ENCODE data around the gene HSPA4L. TPM values are rescaled to one million over a fixed set of nuclear protein-coding genes. Genes with fewer than 3 reads are reported as not detected.
A peak's percentile ranks its signal among the peaks of the same experiment; 100 is the strongest.

Gene HSPA4L
- total RNA-seq, 1 experiment from 2014 or later = 5.3 TPM

GRCh38 chr4:127849505-127850234 lies 67.5 kb downstream of the HSPA4L start:
- peaks cover 24 to 61% (median 26%) of the 10 kb centered on the region in 3 experiments for H3K36me3 Mint-ChIP-seq (ENCODE audit: insufficient read depth in 1 of 3, low read depth in 3 of 3)

More at GRCh38 chr4:127849505-127850234, 67.5 kb downstream of the HSPA4L start:
- Histone ChIP-seq H3K27me3 (ENCODE audit: insufficient read depth, low read length) (no peaks in the 10 kb centered on the region), H2AFZ (ENCODE audit: low read length) (no peak overlapping the region), H3K27ac (ENCODE audit: insufficient read length, low read depth, low read length) (no peak overlapping the region), H2BK20ac (ENCODE audit: low read depth, low read length, poor library complexity, severe bottlenecking) (no peak overlapping the region), H3K14ac (ENCODE audit: insufficient read depth, low read length) (no peak overlapping the region), H4K20me1 (ENCODE audit: control insufficient read depth, insufficient read depth, insufficient read length) (no peaks in the 10 kb centered on the region), H3K9me3 (ENCODE audit: control insufficient read depth, low read depth, low read length) (no peaks in the 10 kb centered on the region), H2BK15ac (ENCODE audit: low read depth, low read length) (no peak overlapping the region), H2BK5ac (ENCODE audit: insufficient read length, low read length) (no peak overlapping the region), H2AK5ac (ENCODE audit: insufficient read length, low read length) (no peak overlapping the region), H4K8ac (replicated peaks; ENCODE audit: insufficient read length, low read depth, low read length) (no peak overlapping the region), H3K79me2 (ENCODE audit: insufficient read depth, low read length) (no peaks in the 10 kb centered on the region), H3K56ac (ENCODE audit: insufficient read length, low read depth, low read length) (no peak overlapping the region), H3T11ph (ENCODE audit: low read length) (no peak overlapping the region), H3K4me2 (ENCODE audit: insufficient read depth, insufficient read length, low read length) (no peak overlapping the region), H3K23me2 (ENCODE audit: insufficient read length, low read depth, low read length, poor library complexity, severe bottlenecking) (no peaks in the 10 kb centered on the region), H3K4me1 (ENCODE audit: insufficient read depth, low read length) (no peaks in the 10 kb centered on the region; the same call in 1 of the 2 replicates), H2BK120ac (ENCODE audit: low read depth, low read length, poor library complexity, severe bottlenecking) (no peak overlapping the region), H3K79me1 (ENCODE audit: insufficient read depth, low read depth, low read length, poor library complexity, severe bottlenecking) (peaks cover 4% of the 10 kb centered on the region), H2BK12ac (ENCODE audit: insufficient read length, low read depth, low read length) (no peak overlapping the region), H3K9ac (ENCODE audit: extremely low read depth, insufficient read length, low read length) (no peak overlapping the region), H4K5ac (ENCODE audit: insufficient read length, low read depth, low read length) (no peak overlapping the region), H4K91ac (ENCODE audit: insufficient read length, low read depth, low read length) (no peak overlapping the region), H3K18ac (ENCODE audit: insufficient read length, low read depth, low read length) (no peak overlapping the region), H3K4ac (ENCODE audit: low read depth, low read length) (no peak overlapping the region), H3K23ac (ENCODE audit: insufficient read length, low read depth, low read length) (no peak overlapping the region)
- peaks cover 33 to 35% of the 10 kb centered on the region in 2 experiments for H3K9me3 Mint-ChIP-seq
- peaks cover 46 to 49% of the 10 kb centered on the region in 2 experiments for H3K4me1 Mint-ChIP-seq
- TF ChIP-seq CTCF (conservative IDR thresholded peaks at IDR 0.05) = no peak
- no peaks in the 10 kb centered on the region for H3K27me3 Mint-ChIP-seq (ENCODE audit: low read depth)
- WGBS (ENCODE audit: extremely low coverage, insufficient read length, low lambda C conversion rate) = no CpG with 5 or more reads among the region's 1 CpG
- DNase-seq = no peak
- no peak overlapping the region for H3K4me3 Mint-ChIP-seq
- H3K27ac Mint-ChIP-seq = peak overlapping the region in 1 of 3 experiments; percentile 1; a peak in 1 of 7 replicates
